CD4-positive, alpha-beta T cell treated with Interleukin-6 at 100 ng/mL for 8 hours (primary cell): Measurements from ENCODE around the gene TGFBR1.

Experiments
- DNase-seq: peaks from one replicate; pipeline ENCODE4 v3.0.0-alpha.2; 2020; ENCODE audit warnings: mixed read lengths, low spot score

Gene TGFBR1

GRCh38 chr9:99107421-99107820 is 2.5 kb downstream of the TGFBR1 start:
- DNase-seq = no peak

DNA sequence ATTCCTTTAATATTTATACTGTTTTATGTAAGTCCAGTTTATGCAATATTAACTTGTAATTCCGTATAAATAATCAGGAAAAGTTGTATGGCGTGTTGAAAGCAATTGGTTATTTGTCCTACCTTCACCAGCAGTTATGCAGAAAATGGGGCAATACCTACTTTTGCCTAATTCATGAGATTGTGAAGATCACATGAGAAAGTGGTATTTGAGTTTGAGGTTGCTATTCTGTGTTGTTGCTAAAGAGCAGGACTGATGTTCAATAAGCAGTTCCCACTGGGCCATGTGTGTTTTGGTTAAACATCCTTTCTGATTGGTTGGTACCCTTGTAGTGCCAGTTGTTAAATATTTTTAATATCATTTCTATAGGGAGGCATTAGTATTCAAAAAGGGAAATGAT is 3.2 kb downstream of the TGFBR1 start:
- no peak for DNase-seq

GRCh38 chr9:99109522-99109921 is 4.6 kb downstream of the TGFBR1 start:
- no peak for DNase-seq

DNA sequence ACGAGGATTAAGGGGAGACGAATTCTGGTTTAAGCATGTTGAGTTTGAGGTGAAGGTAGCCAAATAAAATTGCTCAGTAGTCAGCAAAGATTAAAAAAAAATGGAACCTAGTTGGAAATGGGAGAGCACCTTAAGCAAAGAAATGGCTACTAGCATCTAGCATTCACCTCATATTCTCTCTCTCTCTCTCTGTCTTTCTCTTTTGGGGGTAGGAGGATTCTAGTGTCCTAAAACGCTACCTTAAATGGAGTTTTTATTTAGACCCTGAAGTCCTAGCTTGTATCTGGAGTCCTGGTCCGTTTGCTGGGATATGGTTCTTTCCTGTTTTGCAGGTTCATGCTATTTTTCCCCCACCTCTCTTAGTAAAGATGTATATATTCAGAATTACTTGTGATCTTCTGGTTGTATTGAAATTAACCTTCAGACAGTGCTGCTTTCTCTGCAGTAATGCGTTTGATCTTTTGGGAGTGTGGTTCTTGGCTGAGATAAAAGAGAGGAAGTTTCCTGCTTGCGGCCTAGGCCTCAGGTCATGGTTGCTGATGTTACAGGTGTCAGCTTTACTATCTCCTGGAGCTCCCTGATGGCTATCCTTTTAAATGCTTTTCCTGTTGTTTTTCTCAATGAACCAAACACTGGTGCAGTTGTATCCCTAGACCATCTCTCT is 8.0 kb downstream of the TGFBR1 start:
- DNase-seq = peak; percentile 74

DNA sequence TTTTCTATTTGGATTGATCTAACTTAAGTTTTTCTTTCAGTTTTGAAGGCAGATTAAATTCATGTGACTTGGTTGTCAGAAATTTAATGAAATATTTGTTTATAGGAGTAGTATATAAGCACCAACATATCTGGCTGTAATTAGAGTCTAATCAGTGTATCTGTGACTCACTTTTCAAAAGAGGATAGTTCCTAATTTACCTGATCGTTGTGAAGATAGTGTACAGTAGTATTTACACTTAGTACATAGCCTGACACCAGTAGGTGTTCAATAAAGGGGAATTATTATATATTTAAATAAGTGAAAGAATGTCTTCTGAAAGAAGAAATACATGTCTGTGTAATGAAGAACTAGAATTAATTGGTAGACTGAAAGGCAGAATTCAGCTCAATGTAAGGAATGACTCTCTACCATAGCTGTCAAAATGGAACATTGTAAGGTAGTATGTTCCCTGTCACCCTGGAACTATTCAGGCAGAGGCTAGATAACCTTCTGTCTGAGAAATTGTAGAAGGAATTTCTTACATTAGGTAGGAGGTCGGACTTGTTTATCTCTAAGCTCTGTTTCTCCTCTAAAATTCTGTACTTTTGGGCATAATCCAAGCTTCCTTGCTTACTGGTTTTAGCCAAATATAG is 8.6 kb downstream of the TGFBR1 start:
- DNase-seq = no peak

GRCh38 chr9:99114049-99114440 is 9.1 kb downstream of the TGFBR1 start:
- DNase-seq = no peak

DNA sequence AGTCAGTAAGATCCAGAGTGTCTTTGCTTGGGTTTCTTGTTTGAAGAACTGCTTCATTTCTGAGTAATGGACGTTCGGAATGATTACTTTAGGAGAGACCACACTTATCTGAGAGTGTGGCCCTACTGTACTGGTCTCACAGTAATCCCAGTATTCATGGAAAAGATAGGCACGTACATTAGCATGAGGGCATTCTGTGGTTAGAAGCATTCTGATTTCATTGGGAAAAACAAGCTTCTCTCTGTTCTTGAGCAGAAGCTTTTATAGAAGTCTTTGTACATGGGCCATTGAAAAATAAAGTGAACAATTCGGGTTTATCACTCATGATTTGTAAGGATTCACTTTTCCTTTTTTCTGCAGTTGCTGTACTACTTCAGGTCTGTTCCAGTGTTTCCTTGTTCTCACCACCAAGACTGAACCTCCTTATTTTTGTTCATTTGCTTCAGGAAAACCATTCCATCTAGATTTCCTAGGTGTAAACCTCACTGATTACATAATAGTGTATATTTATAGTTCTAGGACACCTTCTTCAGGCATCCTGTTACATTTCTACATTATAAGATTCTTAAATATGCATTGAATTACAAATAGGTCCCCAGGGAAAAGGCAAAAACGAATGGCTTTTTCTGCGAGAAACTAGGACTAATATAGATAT is 10.1 kb downstream of the TGFBR1 start:
- no peak for DNase-seq

GRCh38 chr9:99116003-99116411 is 11.1 kb downstream of the TGFBR1 start:
- DNase-seq = no peak

GRCh38 chr9:99118782-99119466 is 14.0 kb downstream of the TGFBR1 start:
- peak; percentile 73 for DNase-seq

DNA sequence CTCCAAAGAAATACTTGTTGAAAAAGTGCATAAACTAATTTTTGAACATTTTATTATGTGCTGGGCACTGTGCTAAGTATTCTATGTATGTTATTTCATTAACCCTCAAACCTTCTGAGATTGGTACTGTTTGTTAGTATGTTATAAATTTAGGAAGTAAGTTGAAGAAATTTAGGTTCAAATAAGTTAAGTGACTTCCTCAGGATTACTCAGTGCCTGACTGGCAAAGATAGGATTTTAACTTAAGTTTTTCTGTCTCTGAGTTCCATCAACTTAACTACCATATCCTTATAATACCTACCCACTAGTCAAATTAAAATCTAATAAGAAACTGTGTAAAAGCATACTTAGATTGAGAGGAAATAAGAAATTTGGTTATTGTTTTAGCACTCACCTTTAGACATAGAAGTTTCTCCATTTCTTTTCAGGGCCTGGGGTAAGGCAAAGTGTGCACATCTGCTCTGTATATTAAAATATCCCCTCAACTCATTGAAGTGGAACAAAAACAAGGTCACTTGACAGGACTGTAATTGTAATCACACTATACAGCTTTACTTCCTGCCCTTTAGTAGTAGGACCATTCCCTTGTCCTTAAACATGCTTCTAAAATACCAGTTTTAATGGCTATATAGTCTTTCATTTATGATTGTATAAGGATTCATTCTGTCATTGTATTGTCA is 15.2 kb downstream of the TGFBR1 start:
- no peak for DNase-seq

DNA sequence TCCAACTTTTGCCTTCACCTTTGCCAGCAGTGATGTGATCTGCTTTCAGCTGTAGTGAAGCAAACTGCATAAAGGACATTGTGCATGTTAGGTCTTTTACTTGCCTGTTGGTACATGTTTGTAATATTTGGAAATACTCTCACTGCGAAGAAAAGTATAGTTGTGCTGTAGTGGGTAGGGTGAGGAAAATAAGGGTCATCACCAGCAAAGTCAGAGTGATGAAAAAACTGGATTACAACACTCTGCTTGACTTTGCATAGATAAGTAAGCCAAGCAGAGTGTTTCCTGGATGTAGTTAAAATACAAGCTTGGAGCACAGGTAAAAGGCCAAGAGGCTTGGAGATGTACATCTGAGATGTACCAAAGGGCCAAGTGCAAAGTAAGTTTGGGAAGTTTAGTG is 16.7 kb downstream of the TGFBR1 start:
- DNase-seq = no peak

GRCh38 chr9:99124534-99125255 is 19.8 kb downstream of the TGFBR1 start:
- no peak for DNase-seq

DNA sequence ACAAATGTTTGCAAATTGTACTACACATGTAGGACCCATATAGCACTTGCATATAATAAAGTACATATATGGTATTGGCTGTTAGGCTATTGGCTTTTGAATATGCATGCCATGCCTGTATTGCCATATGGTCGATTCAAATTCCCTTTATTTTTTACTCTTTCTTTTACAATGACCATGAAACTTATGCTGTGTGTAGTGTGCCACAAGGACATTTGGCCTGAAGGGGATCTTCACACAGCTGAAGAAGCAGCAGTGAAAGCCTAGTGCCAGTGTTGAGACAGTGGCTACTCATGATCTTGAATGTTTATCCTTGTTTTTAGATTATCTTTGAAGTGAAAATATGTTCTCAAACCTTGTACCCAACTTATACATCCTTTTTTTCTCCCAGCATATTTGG is 20.5 kb downstream of the TGFBR1 start:
- DNase-seq = no peak

DNA sequence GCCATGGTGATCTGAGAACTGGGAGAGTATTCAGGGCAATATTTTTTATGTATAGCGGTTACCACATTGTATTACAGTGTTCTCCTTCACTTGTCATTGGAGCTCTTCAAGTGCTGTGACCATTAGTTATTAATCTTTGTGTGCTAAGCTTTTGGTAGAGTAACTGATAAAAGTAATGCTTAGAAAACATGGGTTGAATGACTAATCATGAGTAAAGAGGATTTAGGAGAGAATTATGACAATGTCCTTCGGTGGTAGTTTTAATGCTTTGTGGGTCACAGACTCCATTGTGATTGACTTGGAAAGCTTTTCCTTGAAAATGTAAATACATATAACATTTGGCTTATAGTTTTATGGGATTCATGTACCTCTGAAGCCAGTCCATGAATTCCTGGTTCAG is 21.4 kb downstream of the TGFBR1 start:
- no peak for DNase-seq

DNA sequence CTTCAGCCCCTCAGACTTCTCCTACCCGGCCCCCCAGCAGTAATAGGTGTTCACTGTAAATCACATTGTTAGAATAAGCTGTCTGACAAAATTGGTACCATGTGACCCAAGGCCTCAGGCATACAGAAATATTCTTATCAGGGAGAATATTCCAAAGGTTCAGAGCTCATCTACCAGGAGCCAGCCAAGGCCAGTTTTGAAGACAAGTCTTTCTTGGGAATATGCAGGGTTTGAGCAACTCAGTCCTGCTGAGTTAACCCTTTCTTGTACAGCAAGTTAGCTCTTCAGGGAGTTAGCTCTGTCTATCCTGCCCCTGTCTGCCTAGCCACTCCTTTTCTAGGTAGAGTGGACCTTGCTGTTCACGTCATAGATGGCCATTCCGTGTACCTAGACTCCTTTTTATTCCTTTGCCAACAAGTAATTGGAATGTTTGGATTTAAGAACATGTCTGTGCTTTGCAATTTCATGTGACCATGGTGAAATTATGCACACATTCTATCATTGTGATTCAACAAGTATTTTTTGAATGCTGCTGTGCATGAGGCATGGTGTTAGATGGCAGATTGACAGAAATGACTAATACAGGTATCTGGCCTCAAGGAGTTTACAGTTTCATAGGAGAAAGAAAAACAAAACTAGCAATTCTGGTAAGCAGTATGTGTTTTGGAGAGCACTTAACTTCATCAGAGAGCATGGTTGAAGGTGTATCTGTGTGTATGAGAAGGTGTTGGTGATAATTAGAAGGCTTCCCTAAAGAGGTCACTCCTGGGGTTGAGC is 22.6 kb downstream of the TGFBR1 start:
- no peak for DNase-seq

GRCh38 chr9:99128133-99128406 is 23.2 kb downstream of the TGFBR1 start:
- DNase-seq = no peak

GRCh38 chr9:99129091-99129490 is 24.2 kb downstream of the TGFBR1 start:
- DNase-seq = no peak

DNA sequence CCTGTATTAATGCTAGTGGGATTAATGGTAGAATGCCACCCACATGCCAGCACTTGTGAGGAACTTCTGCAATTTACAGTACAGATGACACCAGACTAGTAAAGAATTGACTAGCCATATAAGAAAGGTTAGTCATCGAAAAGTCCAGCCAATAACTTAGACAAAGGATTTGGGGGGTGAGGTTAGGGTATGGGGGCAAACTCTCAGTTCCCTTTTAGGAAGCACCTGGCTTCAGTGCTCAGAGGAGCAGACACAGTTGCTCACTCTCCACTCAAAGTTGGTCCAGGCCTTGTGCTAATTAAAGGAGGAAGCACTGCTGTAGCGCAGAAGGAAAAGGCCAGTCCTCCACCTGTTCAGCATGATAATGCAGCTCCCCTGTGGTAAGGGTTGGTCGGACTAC is 25.2 kb downstream of the TGFBR1 start:
- no peak for DNase-seq

- DNase-seq = no peak
Measured at GRCh38 chr9:99133145-99133544, 28.2 kb downstream of the TGFBR1 start.

GRCh38 chr9:99134893-99135341 is 30.0 kb downstream of the TGFBR1 start:
- peak; percentile 28 for DNase-seq

DNA sequence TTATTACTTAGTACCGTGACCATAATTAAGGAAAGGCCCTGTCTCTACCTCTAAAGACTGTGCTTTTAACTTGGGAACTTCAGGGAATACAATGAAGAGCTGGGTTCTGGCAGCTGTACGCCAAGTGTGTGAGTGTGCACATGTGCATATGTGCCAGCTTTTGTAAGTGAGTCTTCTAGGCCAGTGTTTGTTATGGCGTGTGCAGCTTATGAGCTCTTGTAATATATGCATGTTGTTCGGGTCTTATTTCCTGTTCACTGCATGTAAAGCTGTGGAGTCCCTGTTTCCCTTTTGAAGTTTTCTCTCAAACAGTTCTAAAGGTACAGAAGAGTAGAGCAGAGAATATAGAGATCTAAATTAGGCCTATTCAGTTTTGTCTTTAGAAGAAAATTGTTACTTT is 30.5 kb downstream of the TGFBR1 start:
- peak; percentile 41 for DNase-seq
